ENCODE data around the gene GIMAP2. TPM values are rescaled to one million over a fixed set of nuclear protein-coding genes. Genes with fewer than 3 reads are reported as not detected.

The GIMAP2 gene
- total and polyA plus RNA-seq, 9 of the 15 experiments (the other 6 are each of a cell fraction or from before 2014, with no cell fraction given): 0.37 to 1.8 (median 1.2) TPM

- CTCF ChIA-PET (ENCODE audit: low intra/inter-chr PET ratio): no interaction called here
- H3K9me3 ChIP-seq (replicated peaks; ENCODE audit: control insufficient read depth, insufficient read depth, low read depth, low read length): no peaks in the 10 kb centered on the region
- no peak overlapping the region for H2AFZ ChIP-seq (ENCODE audit: low read depth, low read length)
- no peak overlapping the region for H3K4me3 ChIP-seq
- no peak overlapping the region for H3K27ac ChIP-seq (ENCODE audit: extremely low read depth, low read depth, low read length)
- no peak for ATAC-seq
- BruUV-seq (replicated peaks): no TSS peak
- H3K36me3 ChIP-seq (ENCODE audit: control insufficient read depth, insufficient read depth, low read length): no peaks in the 10 kb centered on the region
- H3K9ac ChIP-seq (ENCODE audit: insufficient read depth in 1 of 2, low read depth in 2 of 2, low read length in 2 of 2): no peak overlapping the region
- WGBS (ENCODE audit: insufficient coverage, low coverage, missing lambda C conversion rate): 2% methylated on average over 9 of the region's 9 CpGs
- no peaks in the 10 kb centered on the region for H3K79me2 ChIP-seq (ENCODE audit: control insufficient read depth, insufficient read depth, low read length)
- H3K4me1 ChIP-seq (replicated peaks in 1 of 2; ENCODE audit: control insufficient read depth in 2 of 2, insufficient read depth in 2 of 2, low read length in 2 of 2): no peaks in the 10 kb centered on the region; a peak in 1 of 5 replicates
- TF ChIP-seq GABPB2 (CRISPR knock-in tag; conservative IDR thresholded peaks at IDR 0.05): no peak
- no peak for TF ChIP-seq CCNT2 (IDR thresholded peaks at IDR 0.05; ENCODE audit: borderline replicate concordance, extremely low read depth, insufficient read length, low read depth, low read length)
- no peak for TF ChIP-seq OTX1 (CRISPR knock-in tag; IDR thresholded peaks at IDR 0.05)
- no peak for TF ChIP-seq ZNF780A (CRISPR knock-in tag; IDR thresholded peaks at IDR 0.05)
- no peak overlapping the region for H3K4me2 ChIP-seq (ENCODE audit: insufficient read depth, low read length)
- DNase-seq (ENCODE audit: extremely low read depth in 1 of 4, low spot score in 3 of 4): no peak
- POLR2A ChIA-PET: no interaction called here
- in situ Hi-C loops (cut with MboI) (no loop called here), intact Hi-C loops (cut with micrococcal nuclease) (no loop called here)
- no peaks in the 10 kb centered on the region for H3K9me1 ChIP-seq (ENCODE audit: control insufficient read depth, insufficient read depth, low read length)
- H4K20me1 ChIP-seq (replicated peaks; ENCODE audit: control insufficient read depth, insufficient read depth, low read length): no peaks in the 10 kb centered on the region
- H3K27me3 ChIP-seq (ENCODE audit: control insufficient read depth in 2 of 2, insufficient read depth in 2 of 2, low read length in 2 of 2): peaks cover 2 to 18% of the 10 kb centered on the region in 2 experiments; a peak in 2 of 5 replicates
- FAIRE-seq: no peak
Observed at GRCh38 chr7:150665089-150665748, 20.3 kb upstream of the GIMAP2 start.

- FAIRE-seq (no peak), DNase-seq (ENCODE audit: extremely low read depth in 1 of 4, low spot score in 3 of 4) (no peak), ATAC-seq (no peak)
- in situ Hi-C loops (cut with MboI) (no loop called here), intact Hi-C loops (cut with micrococcal nuclease) (no loop called here)
- peaks cover 2 to 18% of the 10 kb centered on the region in 2 experiments; a peak in 2 of 5 replicates for H3K27me3 ChIP-seq (ENCODE audit: control insufficient read depth in 2 of 2, insufficient read depth in 2 of 2, low read length in 2 of 2)
- H3K9ac ChIP-seq (ENCODE audit: insufficient read depth in 1 of 2, low read depth in 2 of 2, low read length in 2 of 2): no peak overlapping the region
- no peaks in the 10 kb centered on the region for H3K9me1 ChIP-seq (ENCODE audit: control insufficient read depth, insufficient read depth, low read length)
- no peak overlapping the region for H3K27ac ChIP-seq (ENCODE audit: extremely low read depth, low read depth, low read length)
- H3K4me2 ChIP-seq (ENCODE audit: insufficient read depth, low read length): no peak overlapping the region
- no peaks in the 10 kb centered on the region for H3K79me2 ChIP-seq (ENCODE audit: control insufficient read depth, insufficient read depth, low read length)
- H4K20me1 ChIP-seq (replicated peaks; ENCODE audit: control insufficient read depth, insufficient read depth, low read length): no peaks in the 10 kb centered on the region
- no peaks in the 10 kb centered on the region; a peak in 1 of 5 replicates for H3K4me1 ChIP-seq (replicated peaks in 1 of 2; ENCODE audit: control insufficient read depth in 2 of 2, insufficient read depth in 2 of 2, low read length in 2 of 2)
- POLR2A ChIA-PET: no interaction called here
- CTCF ChIA-PET (ENCODE audit: low intra/inter-chr PET ratio): no interaction called here
- no TSS peak for BruUV-seq (replicated peaks)
- no peaks in the 10 kb centered on the region for H3K9me3 ChIP-seq (replicated peaks; ENCODE audit: control insufficient read depth, insufficient read depth, low read depth, low read length)
- H2AFZ ChIP-seq (ENCODE audit: low read depth, low read length): no peak overlapping the region
- 0% methylated on average over 2 of the region's 2 CpGs for WGBS (ENCODE audit: insufficient coverage, low coverage, missing lambda C conversion rate)
- H3K36me3 ChIP-seq (ENCODE audit: control insufficient read depth, insufficient read depth, low read length): no peaks in the 10 kb centered on the region
- no peak overlapping the region for H3K4me3 ChIP-seq
- TF ChIP-seq ZNF197 (CRISPR knock-in tag; IDR thresholded peaks at IDR 0.05; ENCODE audit: low read depth) (no peak), PTBP1 (IDR thresholded peaks at IDR 0.05; ENCODE audit: low read depth, low read length) (no peak), HNRNPLL (IDR thresholded peaks at IDR 0.05; ENCODE audit: low read depth, low read length, poor library complexity, severe bottlenecking) (no peak), KLF1 (tag; IDR thresholded peaks at IDR 0.05) (no peak), SMAD4 (CRISPR knock-in tag; conservative IDR thresholded peaks at IDR 0.05) (no peak), DMBX1 (CRISPR knock-in tag; IDR thresholded peaks at IDR 0.05; ENCODE audit: borderline replicate concordance) (no peak), SNIP1 (IDR thresholded peaks at IDR 0.05; ENCODE audit: low read depth) (no peak)
- TF ChIP-seq, protein P1, sequence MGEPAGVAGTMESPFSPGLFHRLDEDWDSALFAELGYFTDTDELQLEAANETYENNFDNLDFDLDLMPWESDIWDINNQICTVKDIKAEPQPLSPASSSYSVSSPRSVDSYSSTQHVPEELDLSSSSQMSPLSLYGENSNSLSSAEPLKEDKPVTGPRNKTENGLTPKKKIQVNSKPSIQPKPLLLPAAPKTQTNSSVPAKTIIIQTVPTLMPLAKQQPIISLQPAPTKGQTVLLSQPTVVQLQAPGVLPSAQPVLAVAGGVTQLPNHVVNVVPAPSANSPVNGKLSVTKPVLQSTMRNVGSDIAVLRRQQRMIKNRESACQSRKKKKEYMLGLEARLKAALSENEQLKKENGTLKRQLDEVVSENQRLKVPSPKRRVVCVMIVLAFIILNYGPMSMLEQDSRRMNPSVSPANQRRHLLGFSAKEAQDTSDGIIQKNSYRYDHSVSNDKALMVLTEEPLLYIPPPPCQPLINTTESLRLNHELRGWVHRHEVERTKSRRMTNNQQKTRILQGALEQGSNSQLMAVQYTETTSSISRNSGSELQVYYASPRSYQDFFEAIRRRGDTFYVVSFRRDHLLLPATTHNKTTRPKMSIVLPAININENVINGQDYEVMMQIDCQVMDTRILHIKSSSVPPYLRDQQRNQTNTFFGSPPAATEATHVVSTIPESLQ (CRISPR knock-in tag; IDR thresholded peaks at IDR 0.05): no peak
Observed at GRCh38 chr7:150665896-150666295, 19.6 kb upstream of the GIMAP2 start.

Measured in K562 (cell line).